ENCODE measurements around the gene ARHGEF12.

Gene ARHGEF12

GRCh38 chr11:120343429-120343828, 7.2 kb downstream of the ARHGEF12 start:
- no peak for DNase-seq

- DNase-seq = peak in 5 of 6 experiments; percentile 16 to 79 (median 77)
Observed at GRCh38 chr11:120344302-120345004, 8.2 kb downstream of the ARHGEF12 start.

- no peak for DNase-seq
Observed at GRCh38 chr11:120346233-120346632, 10.0 kb downstream of the ARHGEF12 start.

- no peak for DNase-seq
Observed at GRCh38 chr11:120350637-120351036, 14.4 kb downstream of the ARHGEF12 start.

GRCh38 chr11:120352405-120352804, 16.2 kb downstream of the ARHGEF12 start:
- DNase-seq = no peak

GRCh38 chr11:120354068-120354467, 17.9 kb downstream of the ARHGEF12 start:
- no peak for DNase-seq

- no peak for DNase-seq
Observed at GRCh38 chr11:120354779-120355178, 18.6 kb downstream of the ARHGEF12 start.

- no peak for DNase-seq
Observed at GRCh38 chr11:120357620-120358019, 21.4 kb downstream of the ARHGEF12 start.

GRCh38 chr11:120358729-120359128, 22.5 kb downstream of the ARHGEF12 start:
- no peak for DNase-seq

GRCh38 chr11:120363436-120363835, 27.2 kb downstream of the ARHGEF12 start:
- no peak for DNase-seq

GRCh38 chr11:120365512-120365911, 29.3 kb downstream of the ARHGEF12 start:
- no peak for DNase-seq

GRCh38 chr11:120372296-120372695, 36.1 kb downstream of the ARHGEF12 start:
- DNase-seq = no peak

- no peak for DNase-seq
Observed at GRCh38 chr11:120375076-120375475, 38.9 kb downstream of the ARHGEF12 start.

GRCh38 chr11:120376547-120377182, 40.5 kb downstream of the ARHGEF12 start:
- DNase-seq = no peak

GRCh38 chr11:120378474-120378873, 42.3 kb downstream of the ARHGEF12 start:
- DNase-seq = no peak

- DNase-seq = no peak
Observed at GRCh38 chr11:120381401-120381800, 45.2 kb downstream of the ARHGEF12 start.

GRCh38 chr11:120383518-120384155, 47.4 kb downstream of the ARHGEF12 start:
- no peak for DNase-seq

- DNase-seq = no peak
Observed at GRCh38 chr11:120384476-120384875, 48.3 kb downstream of the ARHGEF12 start.

- no peak for DNase-seq
Observed at GRCh38 chr11:120385110-120385509, 48.9 kb downstream of the ARHGEF12 start.

GRCh38 chr11:120385655-120386054, 49.4 kb downstream of the ARHGEF12 start:
- DNase-seq = no peak

GRCh38 chr11:120386318-120386717, 50.1 kb downstream of the ARHGEF12 start:
- no peak for DNase-seq

GRCh38 chr11:120386774-120387371, 50.7 kb downstream of the ARHGEF12 start:
- DNase-seq = no peak

GRCh38 chr11:120388261-120388660, 52.0 kb downstream of the ARHGEF12 start:
- no peak for DNase-seq

Data from stimulated activated naive CD4-positive, alpha-beta T cell (primary cell).